ENCODE results near the gene EPB41L2. TPM values are rescaled to one million over a fixed set of nuclear protein-coding genes. Genes with fewer than 3 reads are reported as not detected.
"Not testable (repeated sequence)": the region's sequence is repeated elsewhere in the genome, so short reads cannot be mapped to it uniquely, and the experiment has no call there.

Gene EPB41L2
- total RNA-seq, 1 donor from 2014 or later: 23.8 TPM

GRCh38 chr6:131004936-131005335 is 58.1 kb downstream of the EPB41L2 start:
- no peak for DNase-seq (ENCODE audit: low read depth)

- DNase-seq (ENCODE audit: low read depth): no peak
Observed at GRCh38 chr6:131004387-131004755, 58.7 kb downstream of the EPB41L2 start.

GRCh38 chr6:131003488-131004386 is 59.3 kb downstream of the EPB41L2 start:
- DNase-seq (ENCODE audit: low read depth): no peak

- DNase-seq (ENCODE audit: low read depth): no peak
Observed at GRCh38 chr6:131002661-131002980, 60.4 kb downstream of the EPB41L2 start.

GRCh38 chr6:131001945-131002660 is 60.9 kb downstream of the EPB41L2 start:
- no peak for DNase-seq (ENCODE audit: low read depth)

- DNase-seq (ENCODE audit: low read depth): no peak
Observed at GRCh38 chr6:131001111-131001736, 61.8 kb downstream of the EPB41L2 start.

- DNase-seq (ENCODE audit: low read depth): no peak
Observed at GRCh38 chr6:131000544-131000943, 62.5 kb downstream of the EPB41L2 start.

- DNase-seq (ENCODE audit: low read depth): no peak
Observed at GRCh38 chr6:130997061-130997753, 65.8 kb downstream of the EPB41L2 start.

- no peak for DNase-seq (ENCODE audit: low read depth)
Observed at GRCh38 chr6:130996635-130997034, 66.4 kb downstream of the EPB41L2 start.

- no peak for DNase-seq (ENCODE audit: low read depth)
Observed at GRCh38 chr6:130995783-130996447, 67.1 kb downstream of the EPB41L2 start.

- DNase-seq (ENCODE audit: low read depth): no peak
Observed at GRCh38 chr6:130994319-130995097, 68.5 kb downstream of the EPB41L2 start.

- DNase-seq (ENCODE audit: low read depth): no peak
Observed at GRCh38 chr6:130993292-130993765, 69.7 kb downstream of the EPB41L2 start.

GRCh38 chr6:130991422-130992137 is 71.5 kb downstream of the EPB41L2 start:
- no peak for DNase-seq (ENCODE audit: low read depth)

- not testable (repeated sequence) for DNase-seq (ENCODE audit: low read depth)
Observed at GRCh38 chr6:130987539-130987938, 75.5 kb downstream of the EPB41L2 start.

GRCh38 chr6:130985115-130985514 is 77.9 kb downstream of the EPB41L2 start:
- DNase-seq (ENCODE audit: low read depth): no peak

- DNase-seq (ENCODE audit: low read depth): no peak
Observed at GRCh38 chr6:130982941-130983456, 80.0 kb downstream of the EPB41L2 start.

- no peak for DNase-seq (ENCODE audit: low read depth)
Observed at GRCh38 chr6:130982135-130982534, 80.9 kb downstream of the EPB41L2 start.

GRCh38 chr6:130981409-130981808 is 81.6 kb downstream of the EPB41L2 start:
- DNase-seq (ENCODE audit: low read depth): peak; percentile 74

Measured in myocyte (in vitro differentiated cells).